ENCODE data around the gene C6orf141.

Gene C6orf141

GRCh38 chr6:49550492-49551077 lies at the start of gene C6orf141:
TSS of gene C6orf141 (plus strand) at chr6:49550668. CDS start at chr6:49550793, 125 bp downstream.
- peak within 1 kb of the TSS; percentile 53 for H3K4me3 ChIP-seq (ENCODE audit: low read depth, low read length)

- no peak overlapping the region for H3K4me3 ChIP-seq (ENCODE audit: low read depth, low read length)
Measured at GRCh38 chr6:49504666-49505065, 45.8 kb upstream of the C6orf141 start.

- H3K4me3 ChIP-seq (ENCODE audit: low read depth, low read length): no peak overlapping the region
Measured at GRCh38 chr6:49506569-49507111, 43.8 kb upstream of the C6orf141 start.

GRCh38 chr6:49509342-49509741 lies 41.1 kb upstream of the C6orf141 start:
- no peak overlapping the region for H3K4me3 ChIP-seq (ENCODE audit: low read depth, low read length)

GRCh38 chr6:49513153-49513989 lies 37.1 kb upstream of the C6orf141 start:
- H3K4me3 ChIP-seq (ENCODE audit: low read depth, low read length): no peak overlapping the region

- H3K4me3 ChIP-seq (ENCODE audit: low read depth, low read length): no peak overlapping the region
Measured at GRCh38 chr6:49514571-49515484, 35.6 kb upstream of the C6orf141 start.

- no peak overlapping the region for H3K4me3 ChIP-seq (ENCODE audit: low read depth, low read length)
Measured at GRCh38 chr6:49515485-49516146, 34.9 kb upstream of the C6orf141 start.

- H3K4me3 ChIP-seq (ENCODE audit: low read depth, low read length): no peak overlapping the region
Measured at GRCh38 chr6:49516147-49516505, 34.3 kb upstream of the C6orf141 start.

- H3K4me3 ChIP-seq (ENCODE audit: low read depth, low read length): no peak overlapping the region
Measured at GRCh38 chr6:49517919-49518318, 32.5 kb upstream of the C6orf141 start.

GRCh38 chr6:49519660-49520059 lies 30.8 kb upstream of the C6orf141 start:
- no peak overlapping the region for H3K4me3 ChIP-seq (ENCODE audit: low read depth, low read length)

- H3K4me3 ChIP-seq (ENCODE audit: low read depth, low read length): no peak overlapping the region
Measured at GRCh38 chr6:49522710-49523593, 27.5 kb upstream of the C6orf141 start.

- H3K4me3 ChIP-seq (ENCODE audit: low read depth, low read length): no peak overlapping the region
Measured at GRCh38 chr6:49523901-49524300, 26.6 kb upstream of the C6orf141 start.

GRCh38 chr6:49524541-49524940 lies 25.9 kb upstream of the C6orf141 start:
- no peak overlapping the region for H3K4me3 ChIP-seq (ENCODE audit: low read depth, low read length)

GRCh38 chr6:49526598-49526997 lies 23.9 kb upstream of the C6orf141 start:
- H3K4me3 ChIP-seq (ENCODE audit: low read depth, low read length): no peak overlapping the region

GRCh38 chr6:49527320-49527719 lies 23.1 kb upstream of the C6orf141 start:
- H3K4me3 ChIP-seq (ENCODE audit: low read depth, low read length): no peak overlapping the region

- H3K4me3 ChIP-seq (ENCODE audit: low read depth, low read length): no peak overlapping the region
Measured at GRCh38 chr6:49528571-49528970, 21.9 kb upstream of the C6orf141 start.

GRCh38 chr6:49530141-49530776 lies 20.2 kb upstream of the C6orf141 start:
- H3K4me3 ChIP-seq (ENCODE audit: low read depth, low read length): no peak overlapping the region

- no peak overlapping the region for H3K4me3 ChIP-seq (ENCODE audit: low read depth, low read length)
Measured at GRCh38 chr6:49531774-49532569, 18.5 kb upstream of the C6orf141 start.

All from iPS-11a (cell line).